ENCODE measurements around the gene GRID2IP.
"Not testable (repeated sequence)": the region's sequence is repeated elsewhere in the genome, so short reads cannot be mapped to it uniquely, and the experiment has no call there.

GRID2IP gene

DNA sequence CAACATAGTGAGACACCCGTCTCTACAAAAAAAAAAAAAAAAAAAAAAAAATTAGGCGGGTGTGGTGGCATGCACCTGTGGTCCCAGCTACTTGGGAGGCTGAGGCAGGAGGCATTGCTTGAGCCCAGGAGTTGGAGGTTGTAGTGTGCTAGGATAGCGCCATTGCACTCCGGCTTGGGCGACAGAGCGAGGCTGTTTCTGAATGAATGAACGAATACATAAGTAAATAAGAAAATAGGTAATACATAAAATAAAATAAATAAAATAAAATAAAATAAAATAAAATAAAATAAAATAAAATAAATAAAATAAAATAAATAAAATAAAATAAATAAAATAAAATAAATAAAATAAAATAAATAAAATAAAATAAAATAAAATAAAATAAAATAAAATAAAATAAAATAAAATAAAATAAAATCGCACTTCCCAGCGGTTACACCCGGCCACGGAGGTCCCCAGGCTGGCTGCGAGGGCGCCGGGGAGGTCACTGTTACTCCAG, 25.7 kb upstream of the GRID2IP start:
- peak overlapping the region; percentile 49 for H3K56ac ChIP-seq (ENCODE audit: low read length)
- DNase-seq = peak; percentile 16
- not testable (repeated sequence) for H2BK15ac ChIP-seq (replicated peaks; ENCODE audit: low read depth); H3K9ac ChIP-seq (ENCODE audit: low read length); H3K36me3 ChIP-seq (ENCODE audit: control insufficient read depth, insufficient read depth, low read length); H4K8ac ChIP-seq (ENCODE audit: low read depth, low read length); H3K27ac ChIP-seq (ENCODE audit: low read depth, low read length); H3K4me3 ChIP-seq (ENCODE audit: low read length); H2AK5ac ChIP-seq (ENCODE audit: low read length); H3K4ac ChIP-seq (ENCODE audit: low read depth, low read length); H3K79me2 ChIP-seq (ENCODE audit: control insufficient read depth, insufficient read depth, low read length); H3K23ac ChIP-seq (ENCODE audit: low read length); H3K4me2 ChIP-seq (ENCODE audit: low read length); H4K5ac ChIP-seq (ENCODE audit: low read length); H3K27me3 ChIP-seq (ENCODE audit: insufficient read depth, low read length, poor library complexity); H3K79me1 ChIP-seq (ENCODE audit: low read length); H2BK5ac ChIP-seq (ENCODE audit: low read length); H2BK120ac ChIP-seq (ENCODE audit: low read depth, low read length); H3K4me1 ChIP-seq (ENCODE audit: control insufficient read depth, low read depth, low read length)
- H3K18ac ChIP-seq (ENCODE audit: low read length) = peak overlapping the region; percentile 62
- no CpG with 5 or more reads among the region's 14 CpGs for WGBS (ENCODE audit: extremely low coverage, insufficient coverage, low lambda C conversion rate)

DNA sequence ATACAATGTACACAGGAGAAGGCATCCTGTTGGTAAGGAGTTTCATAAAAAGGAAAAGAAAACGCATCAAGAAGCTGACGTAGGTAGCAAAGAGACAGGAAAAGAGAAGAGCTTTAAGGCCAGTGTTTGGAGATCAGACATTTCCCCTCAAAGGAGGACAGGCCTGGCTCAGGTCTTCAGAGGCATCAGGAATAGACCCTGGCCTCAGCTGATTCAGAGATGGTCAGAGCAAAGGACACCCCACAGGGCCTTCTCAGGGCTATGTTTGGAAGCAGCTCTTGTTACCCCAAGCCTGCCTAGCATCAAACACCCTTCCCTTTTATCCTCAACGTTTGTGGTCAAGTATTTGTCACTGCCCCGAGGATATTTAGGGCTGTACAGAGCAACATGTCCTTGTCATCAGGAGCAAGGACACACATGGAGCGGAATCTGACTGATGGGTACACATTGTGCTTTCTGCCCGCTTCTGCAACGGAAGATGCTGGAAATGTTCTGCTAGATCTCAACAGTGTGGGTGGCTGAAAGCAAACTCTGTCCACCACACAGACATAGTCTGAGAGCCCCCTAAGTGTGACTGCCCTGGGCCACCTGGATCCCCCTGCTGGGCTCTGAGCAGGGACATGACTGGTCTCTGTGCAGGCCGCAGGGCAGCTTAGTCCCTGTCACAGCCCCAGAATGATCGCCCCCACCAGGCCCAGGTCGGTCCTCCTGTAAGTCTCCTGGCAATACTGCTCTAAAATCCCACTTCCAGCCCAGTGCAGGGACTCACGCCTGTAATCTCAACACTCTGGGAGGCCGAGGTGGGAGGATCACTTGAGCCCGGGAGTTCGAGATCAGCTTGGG, 25.0 kb upstream of the GRID2IP start:
- Histone ChIP-seq H3K4ac (ENCODE audit: low read depth, low read length) (no peak overlapping the region), H3K4me2 (ENCODE audit: low read length) (no peak overlapping the region), H3K27me3 (ENCODE audit: insufficient read depth, low read length, poor library complexity) (no peaks in the 10 kb centered on the region), H2BK15ac (replicated peaks; ENCODE audit: low read depth) (no peak overlapping the region), H4K8ac (ENCODE audit: low read depth, low read length) (no peak overlapping the region), H3K4me1 (ENCODE audit: control insufficient read depth, low read depth, low read length) (no peaks in the 10 kb centered on the region), H2BK120ac (ENCODE audit: low read depth, low read length) (no peak overlapping the region), H3K56ac (ENCODE audit: low read length) (no peak overlapping the region), H2AK5ac (ENCODE audit: low read length) (no peak overlapping the region), H3K9ac (ENCODE audit: low read length) (no peak overlapping the region), H3K23ac (ENCODE audit: low read length) (no peak overlapping the region), H2BK5ac (ENCODE audit: low read length) (no peak overlapping the region), H4K5ac (ENCODE audit: low read length) (no peak overlapping the region), H3K79me1 (ENCODE audit: low read length) (no peaks in the 10 kb centered on the region), H3K79me2 (ENCODE audit: control insufficient read depth, insufficient read depth, low read length) (no peaks in the 10 kb centered on the region), H3K27ac (ENCODE audit: low read depth, low read length) (no peak overlapping the region), H3K36me3 (ENCODE audit: control insufficient read depth, insufficient read depth, low read length) (no peaks in the 10 kb centered on the region), H3K4me3 (ENCODE audit: low read length) (no peak overlapping the region), H3K18ac (ENCODE audit: low read length) (no peak overlapping the region)
- WGBS (ENCODE audit: extremely low coverage, insufficient coverage, low lambda C conversion rate) = no CpG with 5 or more reads among the region's 14 CpGs
- DNase-seq = peak; percentile 37

DNA sequence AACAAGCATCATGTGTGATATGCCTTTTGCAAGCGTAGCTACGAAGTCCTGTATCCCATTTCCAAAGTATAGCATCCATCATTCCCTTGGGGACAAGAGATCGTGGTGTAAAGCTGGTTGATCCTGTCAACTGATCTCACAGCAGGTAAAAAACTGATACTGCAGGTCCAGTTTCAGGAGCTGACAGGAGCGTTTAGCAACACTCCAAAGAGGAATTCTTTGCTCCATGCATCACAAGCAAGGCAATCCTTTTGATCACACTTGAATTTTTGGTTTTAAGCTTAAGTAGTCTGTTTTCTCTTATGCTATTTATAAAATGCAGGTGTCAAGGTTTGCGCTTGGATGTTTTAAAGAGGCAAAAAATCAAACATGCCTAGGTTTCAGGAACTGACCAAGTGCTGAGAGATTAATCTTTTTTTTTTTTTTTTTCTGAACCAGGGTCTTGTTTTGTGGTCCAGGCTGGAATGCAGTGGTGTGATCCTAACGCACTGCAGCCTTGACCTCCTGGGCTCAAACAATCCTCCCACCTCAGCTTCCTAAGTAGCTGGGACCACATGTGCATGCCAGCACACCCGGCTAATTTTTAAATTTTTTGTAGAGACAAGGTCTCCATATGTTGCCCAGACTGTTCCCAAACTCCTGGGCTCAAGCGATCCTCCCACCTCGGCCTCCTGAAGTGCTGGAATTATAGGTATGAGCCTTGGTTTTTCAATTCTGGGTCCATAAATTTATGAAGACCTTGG, 24.2 kb upstream of the GRID2IP start:
- no peak for DNase-seq
- Histone ChIP-seq H3K27ac (ENCODE audit: low read depth, low read length) (no peak overlapping the region), H2BK15ac (replicated peaks; ENCODE audit: low read depth) (no peak overlapping the region), H3K18ac (ENCODE audit: low read length) (no peak overlapping the region), H3K9ac (ENCODE audit: low read length) (no peak overlapping the region), H3K4me1 (ENCODE audit: control insufficient read depth, low read depth, low read length) (no peaks in the 10 kb centered on the region), H4K5ac (ENCODE audit: low read length) (no peak overlapping the region), H3K4ac (ENCODE audit: low read depth, low read length) (no peak overlapping the region), H2AK5ac (ENCODE audit: low read length) (no peak overlapping the region), H2BK5ac (ENCODE audit: low read length) (no peak overlapping the region), H2BK120ac (ENCODE audit: low read depth, low read length) (no peak overlapping the region), H3K27me3 (ENCODE audit: insufficient read depth, low read length, poor library complexity) (no peaks in the 10 kb centered on the region), H3K4me2 (ENCODE audit: low read length) (no peak overlapping the region), H3K79me1 (ENCODE audit: low read length) (no peaks in the 10 kb centered on the region), H3K36me3 (ENCODE audit: control insufficient read depth, insufficient read depth, low read length) (no peaks in the 10 kb centered on the region), H3K4me3 (ENCODE audit: low read length) (no peak overlapping the region), H4K8ac (ENCODE audit: low read depth, low read length) (no peak overlapping the region), H3K56ac (ENCODE audit: low read length) (no peak overlapping the region), H3K79me2 (ENCODE audit: control insufficient read depth, insufficient read depth, low read length) (no peaks in the 10 kb centered on the region), H3K23ac (ENCODE audit: low read length) (no peak overlapping the region)
- WGBS (ENCODE audit: extremely low coverage, insufficient coverage, low lambda C conversion rate) = no CpG with 5 or more reads among the region's 9 CpGs

DNA sequence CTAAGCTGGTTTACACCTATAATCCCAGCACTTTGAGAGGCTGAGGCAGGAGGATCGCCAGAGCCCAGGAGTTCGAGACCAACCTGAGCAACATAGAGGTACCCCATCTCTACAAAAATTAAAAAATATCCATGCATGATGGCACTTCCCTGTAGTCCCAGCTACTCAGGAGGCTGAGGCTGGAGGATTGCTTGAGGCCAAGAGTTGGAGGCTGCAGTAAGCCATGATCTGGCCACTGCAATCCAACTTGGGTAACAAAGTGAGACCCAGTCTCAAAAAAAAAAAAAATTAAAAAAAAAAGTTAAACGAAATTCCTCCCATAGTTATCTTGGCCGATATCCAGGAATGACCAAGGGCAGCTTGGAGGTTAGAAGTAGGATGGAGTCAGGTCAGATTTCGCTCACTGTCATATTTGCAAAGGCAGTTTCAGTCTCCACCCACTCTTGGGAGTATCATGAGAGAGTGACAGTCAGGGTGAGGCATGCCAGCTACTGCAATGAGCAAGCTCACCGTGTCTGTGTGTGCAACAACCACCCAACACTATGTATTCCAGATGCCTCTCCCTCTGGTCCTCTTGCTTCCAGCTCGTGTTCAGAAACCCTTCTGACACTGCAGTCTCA, 20.0 kb upstream of the GRID2IP start:
- H3K27ac ChIP-seq (ENCODE audit: low read depth, low read length) = no peak overlapping the region
- no peak overlapping the region for H2BK15ac ChIP-seq (replicated peaks; ENCODE audit: low read depth)
- no peak overlapping the region for H3K4me3 ChIP-seq (ENCODE audit: low read length)
- H3K79me1 ChIP-seq (ENCODE audit: low read length) = no peaks in the 10 kb centered on the region
- H3K9ac ChIP-seq (ENCODE audit: low read length) = no peak overlapping the region
- WGBS (ENCODE audit: extremely low coverage, insufficient coverage, low lambda C conversion rate) = no CpG with 5 or more reads among the region's 7 CpGs
- H4K8ac ChIP-seq (ENCODE audit: low read depth, low read length) = no peak overlapping the region
- no peak overlapping the region for H2BK120ac ChIP-seq (ENCODE audit: low read depth, low read length)
- no peaks in the 10 kb centered on the region for H3K36me3 ChIP-seq (ENCODE audit: control insufficient read depth, insufficient read depth, low read length)
- no peak overlapping the region for H2AK5ac ChIP-seq (ENCODE audit: low read length)
- H3K79me2 ChIP-seq (ENCODE audit: control insufficient read depth, insufficient read depth, low read length) = no peaks in the 10 kb centered on the region
- no peak overlapping the region for H4K5ac ChIP-seq (ENCODE audit: low read length)
- H3K18ac ChIP-seq (ENCODE audit: low read length) = no peak overlapping the region
- no peak overlapping the region for H3K23ac ChIP-seq (ENCODE audit: low read length)
- H3K4me1 ChIP-seq (ENCODE audit: control insufficient read depth, low read depth, low read length) = no peaks in the 10 kb centered on the region
- H3K4me2 ChIP-seq (ENCODE audit: low read length) = no peak overlapping the region
- no peak overlapping the region for H3K4ac ChIP-seq (ENCODE audit: low read depth, low read length)
- H3K56ac ChIP-seq (ENCODE audit: low read length) = no peak overlapping the region
- no peak overlapping the region for H2BK5ac ChIP-seq (ENCODE audit: low read length)
- no peak for DNase-seq
- no peaks in the 10 kb centered on the region for H3K27me3 ChIP-seq (ENCODE audit: insufficient read depth, low read length, poor library complexity)

DNA sequence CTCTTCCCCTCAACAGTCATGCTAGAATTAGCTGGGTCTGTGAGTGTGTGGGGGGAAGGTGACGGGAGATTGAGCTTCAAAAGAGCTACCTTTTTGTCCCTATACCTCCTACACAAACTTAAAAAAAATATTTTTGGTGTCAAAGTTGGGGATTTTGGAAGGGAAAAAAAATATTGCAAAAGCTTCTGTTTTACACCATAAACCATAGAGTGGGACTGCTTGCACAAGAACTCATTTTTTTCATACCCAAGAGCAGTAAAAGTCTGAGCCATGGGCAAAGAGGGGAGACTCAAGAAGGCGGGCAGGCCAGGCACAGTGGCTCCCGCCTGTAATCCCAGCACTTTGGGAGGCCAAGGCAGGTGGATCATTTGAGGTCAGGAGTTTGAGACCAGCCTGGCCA, 16.6 kb upstream of the GRID2IP start:
- H3K18ac ChIP-seq (ENCODE audit: low read length) = no peak overlapping the region
- H3K79me1 ChIP-seq (ENCODE audit: low read length) = no peaks in the 10 kb centered on the region
- no peak overlapping the region for H2BK5ac ChIP-seq (ENCODE audit: low read length)
- DNase-seq = no peak
- no peaks in the 10 kb centered on the region for H3K27me3 ChIP-seq (ENCODE audit: insufficient read depth, low read length, poor library complexity)
- H3K23ac ChIP-seq (ENCODE audit: low read length) = no peak overlapping the region
- H3K4me3 ChIP-seq (ENCODE audit: low read length) = no peak overlapping the region
- no peak overlapping the region for H4K8ac ChIP-seq (ENCODE audit: low read depth, low read length)
- H3K27ac ChIP-seq (ENCODE audit: low read depth, low read length) = no peak overlapping the region
- no peak overlapping the region for H4K5ac ChIP-seq (ENCODE audit: low read length)
- no peak overlapping the region for H3K4ac ChIP-seq (ENCODE audit: low read depth, low read length)
- H2BK120ac ChIP-seq (ENCODE audit: low read depth, low read length) = no peak overlapping the region
- H2AK5ac ChIP-seq (ENCODE audit: low read length) = no peak overlapping the region
- H3K9ac ChIP-seq (ENCODE audit: low read length) = no peak overlapping the region
- H3K79me2 ChIP-seq (ENCODE audit: control insufficient read depth, insufficient read depth, low read length) = no peaks in the 10 kb centered on the region
- no peak overlapping the region for H2BK15ac ChIP-seq (replicated peaks; ENCODE audit: low read depth)
- no peaks in the 10 kb centered on the region for H3K4me1 ChIP-seq (ENCODE audit: control insufficient read depth, low read depth, low read length)
- no CpG with 5 or more reads among the region's 3 CpGs for WGBS (ENCODE audit: extremely low coverage, insufficient coverage, low lambda C conversion rate)
- H3K4me2 ChIP-seq (ENCODE audit: low read length) = no peak overlapping the region
- no peaks in the 10 kb centered on the region for H3K36me3 ChIP-seq (ENCODE audit: control insufficient read depth, insufficient read depth, low read length)
- H3K56ac ChIP-seq (ENCODE audit: low read length) = no peak overlapping the region
